SK-N-SH (cell line): ENCODE measurements around the gene COL23A1. TPM values are rescaled to one million over a fixed set of nuclear protein-coding genes. Genes with fewer than 3 reads are reported as not detected.

Source experiments
- CTCF ChIA-PET: fragments of 300-600, 350-600 bp; formaldehyde crosslinking; extraction: SDS; loops from one replicate; lab custom pipeline; 2021; lab: Yijun Ruan, JAX
- POLR2A ChIA-PET: fragments of 350-600 bp; sonication (Branson Sonifier 250); formaldehyde crosslinking; extraction: SDS; loops from one replicate; lab custom pipeline; 2020; ENCODE audit warnings: antibody characterized with exemption, inconsistent platforms; lab: Yijun Ruan, JAX
- DNase-seq: peaks from one replicate; pipeline ENCODE4 v3.0.0; 2012
- H2AFZ ChIP-seq: fragments of 200-600 bp; sonication (generic); 2 replicates; pipeline ENCODE4 v1.8.1; 2016; ENCODE audit warnings: antibody characterized with exemption, mild to moderate bottlenecking, low read depth
- H3F3A ChIP-seq: fragments of 200-600 bp; sonication (generic); replicated peaks from 2 replicates; pipeline ENCODE3; 2016; ENCODE audit warnings: antibody characterized with exemption, mild to moderate bottlenecking; ENCODE audit not compliant: insufficient read depth
- H3K27ac ChIP-seq, 2 experiments: fragments of 200-500 bp in 1 of 2; fragments of 200-600 bp in 1 of 2; sonication (Bioruptor generic) in 1 of 2; sonication (generic), shearing (Covaris generic) in 1 of 2; 2 replicates each; pipeline versions ENCODE4 v1.5.1 to v1.6.1; 2014 to 2016; ENCODE audit warnings: low read depth in 2 of 2, inconsistent platforms in 1 of 2, low read length in 1 of 2, mild to moderate bottlenecking in 1 of 2, mixed read lengths in 1 of 2
- H3K27me3 ChIP-seq: fragments of 200-600 bp; sonication (generic), shearing (Covaris generic); 2 replicates; pipeline ENCODE4 v1.6.1; 2016; ENCODE audit warnings: mixed run types; ENCODE audit not compliant: insufficient read depth
- H3K36me3 ChIP-seq, 2 experiments: fragments of 200-500 bp in 1 of 2; fragments of 200-600 bp in 1 of 2; sonication (Bioruptor generic) in 1 of 2; sonication (generic) in 1 of 2; replicated peaks in 1 of 2; 2 replicates each; pipeline versions ENCODE3 to v1.5.1; 2014 to 2016; ENCODE audit warnings: low read length in 1 of 2, mild to moderate bottlenecking in 1 of 2; ENCODE audit not compliant: insufficient read depth in 2 of 2, control insufficient read depth in 1 of 2
- H3K4me1 ChIP-seq, 2 experiments: fragments of 200-500 bp in 1 of 2; fragments of 200-600 bp in 1 of 2; sonication (Bioruptor generic) in 1 of 2; sonication (generic), shearing (Covaris generic) in 1 of 2; 2 replicates each; pipeline versions ENCODE4 v1.5.1 to v1.6.1; 2014 to 2016; ENCODE audit warnings: low read depth in 1 of 2, low read length in 1 of 2, mixed run types in 1 of 2; ENCODE audit not compliant: insufficient read depth in 2 of 2, control insufficient read depth in 1 of 2
- H3K4me2 ChIP-seq: fragments of 200-600 bp; sonication (generic), shearing (Covaris generic); 2 replicates; pipeline ENCODE4 v1.6.1; 2017; ENCODE audit warnings: mixed run types
- H3K4me3 ChIP-seq, 2 experiments: fragments of 200-500 bp in 1 of 2; fragments of 200-600 bp in 1 of 2; sonication (Bioruptor generic) in 1 of 2; sonication (generic), shearing (Covaris generic) in 1 of 2; 2 replicates each; pipeline versions ENCODE4 v1.5.1 to v1.8.1; 2014 to 2016; ENCODE audit warnings: low read depth in 2 of 2, inconsistent platforms in 1 of 2, low read length in 1 of 2, mild to moderate bottlenecking in 1 of 2, mixed read lengths in 1 of 2, moderate library complexity in 1 of 2
- H3K79me2 ChIP-seq: fragments of 200-600 bp; sonication (generic); 2 replicates; pipeline ENCODE4 v1.8.1; 2017; ENCODE audit warnings: mild to moderate bottlenecking; ENCODE audit not compliant: insufficient read depth
- H3K9ac ChIP-seq: fragments of 200-600 bp; sonication (generic); 2 replicates; pipeline ENCODE4 v1.6.1; 2017; ENCODE audit warnings: mixed run types
- H3K9me2 ChIP-seq: fragments of 200-600 bp; sonication (generic); 2 replicates; pipeline ENCODE4 v1.6.1; 2017; ENCODE audit warnings: mixed run types
- H3K9me3 ChIP-seq: fragments of 200-600 bp; sonication (generic); 2 replicates; pipeline ENCODE4 v1.6.1; 2017; ENCODE audit warnings: mixed run types, mild to moderate bottlenecking, moderate library complexity
- H4K20me1 ChIP-seq: fragments of 200-600 bp; sonication (generic); 2 replicates; pipeline ENCODE4 v1.6.1; 2017; ENCODE audit warnings: mild to moderate bottlenecking, mixed run types; ENCODE audit not compliant: insufficient read depth
- CTCF ChIP-seq: fragments of 200-600 bp; sonication (generic); IDR thresholded peaks from 2 replicates; pipeline ENCODE4 v1.6.1; 2017; ENCODE audit warnings: antibody characterized with exemption, mild to moderate bottlenecking, moderate library complexity
- ELF1 ChIP-seq: IDR thresholded peaks from 2 replicates; pipeline ENCODE4 v1.4.0; 2012
- EZH2phosphoT487 ChIP-seq: fragments of 200-600 bp; sonication (generic); IDR thresholded peaks from 2 replicates; pipeline ENCODE4 v1.6.1; 2017; ENCODE audit warnings: low read depth, mixed run types, mild to moderate bottlenecking, antibody characterized with exemption, moderate library complexity, borderline replicate concordance
- FOSL2 ChIP-seq: IDR thresholded peaks from 2 replicates; pipeline ENCODE4 v1.4.0; 2012; ENCODE audit warnings: low read depth, mild to moderate bottlenecking, moderate library complexity, borderline replicate concordance
- IRF3 ChIP-seq: fragments of 150-350 bp; IDR thresholded peaks from 2 replicates; pipeline ENCODE4 v1.6.1; 2016; ENCODE audit warnings: mild to moderate bottlenecking, low read depth, low read length
- JUND ChIP-seq: IDR thresholded peaks from 2 replicates; pipeline ENCODE4 v1.4.0; 2012
- MAX ChIP-seq: IDR thresholded peaks from 2 replicates; pipeline ENCODE4 v1.4.0; 2012; ENCODE audit warnings: low read depth
- MEF2A ChIP-seq: IDR thresholded peaks from 2 replicates; pipeline ENCODE4 v1.4.0; 2012; ENCODE audit warnings: low read depth, borderline replicate concordance
- NRF1 ChIP-seq: IDR thresholded peaks from 2 replicates; pipeline ENCODE4 v1.6.1; 2012; ENCODE audit warnings: low read depth, mild to moderate bottlenecking, low read length
- POLR2AphosphoS5 ChIP-seq: IDR thresholded peaks from 2 replicates; pipeline ENCODE4 v1.6.1; 2012; ENCODE audit warnings: low read depth, low read length
- RAD21 ChIP-seq: IDR thresholded peaks from 2 replicates; pipeline ENCODE4 v1.6.1; 2012; ENCODE audit warnings: mild to moderate bottlenecking, low read length
- RFX5 ChIP-seq: IDR thresholded peaks from 2 replicates; pipeline ENCODE4 v1.6.1; 2012; ENCODE audit warnings: mild to moderate bottlenecking, improper control_type of control experiment, low read length
- SMC3 ChIP-seq: IDR thresholded peaks from 2 replicates; pipeline ENCODE4 v1.6.1; 2012; ENCODE audit warnings: low read depth, low read length, improper control_type of control experiment
- TAF1 ChIP-seq: IDR thresholded peaks from 2 replicates; pipeline ENCODE4 v1.6.1; 2012; ENCODE audit warnings: low read depth, mild to moderate bottlenecking, low read length, moderate library complexity, borderline replicate concordance
- TEAD4 ChIP-seq: IDR thresholded peaks from 2 replicates; pipeline ENCODE4 v1.4.0; 2012; ENCODE audit warnings: mild to moderate bottlenecking, borderline replicate concordance; ENCODE audit not compliant: insufficient read depth
- polyA plus RNA-seq, 3 experiments: library from polyadenylated mRNA; depleted of rRNA; stranded (reverse); fragments of >200 nt; gene quantifications; 2 replicates each; pipeline ENCODE4 v1.2.3, GENCODE V29; 2012
- TF ChIP-seq, protein P1 (sequence below): IDR thresholded peaks from 2 replicates; pipeline ENCODE4 v1.4.0; 2012; ENCODE audit warnings: low read depth, borderline replicate concordance

The COL23A1 gene
- polyA plus RNA-seq, 1 of the 3 experiments (the other 2 are of a cell fraction): 0.10 TPM

- Histone ChIP-seq H3K9ac (no peak overlapping the region), H3K27ac (no peak overlapping the region; a peak in 1 of 4 replicates), H4K20me1 (no peaks in the 10 kb centered on the region), H3K27me3 (no peaks in the 10 kb centered on the region), H3K79me2 (no peaks in the 10 kb centered on the region), H3F3A (no peaks in the 10 kb centered on the region), H3K4me1 (peaks cover 0 to 29% of the 10 kb centered on the region in 2 experiments; a peak in 2 of 4 replicates), H3K9me2 (no peaks in the 10 kb centered on the region), H3K9me3 (no peaks in the 10 kb centered on the region), H3K4me3 (no peak overlapping the region), H3K4me2 (no peak overlapping the region), H2AFZ (no peak overlapping the region), H3K36me3 (no peaks in the 10 kb centered on the region)
- ChIA-PET CTCF (interaction anchor here (0.8 to 6.7 kb wide), 21 partner anchors 9 to 590 kb away, joined by 3 to 61 read pairs (median 3); partner anchors contain the start of gene COL23A1), POLR2A (no interaction called here)
- peak; percentile 54 for DNase-seq
- TF ChIP-seq CTCF (peak; percentile 45), SMC3 (peak; percentile 27; the same call in 1 of the 2 replicates), NRF1 (no peak), JUND (no peak), MAX (no peak), MEF2A (no peak), TAF1 (no peak), TEAD4 (no peak), FOSL2 (no peak), ELF1 (no peak), RFX5 (no peak), EZH2phosphoT487 (no peak), RAD21 (peak; percentile 66), IRF3 (no peak), POLR2AphosphoS5 (no peak)
- TF ChIP-seq, protein P1, sequence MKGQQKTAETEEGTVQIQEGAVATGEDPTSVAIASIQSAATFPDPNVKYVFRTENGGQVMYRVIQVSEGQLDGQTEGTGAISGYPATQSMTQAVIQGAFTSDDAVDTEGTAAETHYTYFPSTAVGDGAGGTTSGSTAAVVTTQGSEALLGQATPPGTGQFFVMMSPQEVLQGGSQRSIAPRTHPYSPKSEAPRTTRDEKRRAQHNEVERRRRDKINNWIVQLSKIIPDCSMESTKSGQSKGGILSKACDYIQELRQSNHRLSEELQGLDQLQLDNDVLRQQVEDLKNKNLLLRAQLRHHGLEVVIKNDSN: no peak
These were observed 39.1 kb downstream of the COL23A1 start for GRCh38 chr5:178551059-178551458.
